Measurements from ENCODE around the gene PI4KA. TPM values are rescaled to one million over a fixed set of nuclear protein-coding genes. Genes with fewer than 3 reads are reported as not detected.

The PI4KA gene
- total and polyA plus RNA-seq, 2 of the 13 experiments (the other 11 are each of a cell fraction or from before 2014, with no cell fraction given): 27.4 to 56.4 TPM

GRCh38 chr22:20794650-20795413 is 63.8 kb downstream of the PI4KA start:
- FAIRE-seq: no peak
- H3K79me2 ChIP-seq (ENCODE audit: insufficient read depth, low read length): no peaks in the 10 kb centered on the region
- H3K27ac ChIP-seq (ENCODE audit: extremely low read length, insufficient read depth, low read length): peak overlapping the region; percentile 19
- H3K9ac ChIP-seq (ENCODE audit: insufficient read depth, low read depth, low read length): no peak overlapping the region
- no TSS peak for BruUV-seq (replicated peaks)
- in situ Hi-C loops (cut with HindIII; ENCODE audit: extremely low pct_ligation_motif_present, low pct_unique_long_range_greater_than_20kb): loop anchor here (10.0 kb wide), 1 partner anchor 60 kb away; the partner anchor contains the start of genes PI4KA and SNAP29
- peaks cover 55% of the 10 kb centered on the region for H3K4me1 ChIP-seq (ENCODE audit: insufficient read depth, low read length)
- peaks cover 27 to 56% of the 10 kb centered on the region in 2 experiments for H3K36me3 ChIP-seq (replicated peaks in 1 of 2; ENCODE audit: control insufficient read depth in 1 of 2, insufficient read depth in 2 of 2, low read length in 2 of 2)
- H3K4me3 ChIP-seq (replicated peaks in 1 of 3; ENCODE audit: insufficient read depth in 1 of 3, low read depth in 2 of 3, low read length in 3 of 3): no peak overlapping the region
- no peak for ATAC-seq
- no peak overlapping the region for H2AFZ ChIP-seq (ENCODE audit: low read length)
- intact Hi-C loops (cut with micrococcal nuclease; ENCODE audit: unreplicated experiment): no loop called here
- H3K27me3 ChIP-seq (ENCODE audit: control insufficient read depth in 1 of 2, insufficient read depth in 2 of 2, low read length in 2 of 2): no peaks in the 10 kb centered on the region
- 79% methylated on average over 7 of the region's 7 CpGs for WGBS (ENCODE audit: low lambda C conversion rate)
- no peak overlapping the region for H3K4me2 ChIP-seq (ENCODE audit: low read depth, low read length)
- CTCF ChIA-PET (ENCODE audit: low intra/inter-chr PET ratio, low total read pairs): no interaction called here
- H4K20me1 ChIP-seq (ENCODE audit: insufficient read depth, low read length): no peaks in the 10 kb centered on the region
- H3K9me3 ChIP-seq (ENCODE audit: low read length): no peaks in the 10 kb centered on the region
- DNase-seq (ENCODE audit: low spot score): no peak
- POLR2A ChIA-PET: no interaction called here
- TF ChIP-seq NR2F6 (IDR thresholded peaks at IDR 0.05) (peak; percentile 66), NR2F6 (CRISPR knock-in tag; IDR thresholded peaks at IDR 0.05) (peak; percentile 42; the same call in 1 of the 2 replicates), FOXM1 (CRISPR knock-in tag; IDR thresholded peaks at IDR 0.05) (no peak), NR2C2 (CRISPR knock-in tag; IDR thresholded peaks at IDR 0.05; ENCODE audit: borderline replicate concordance) (0 out of 2 replicates have a peak, but pooled peaks have one; percentile 24), NR2F1 (CRISPR knock-in tag; IDR thresholded peaks at IDR 0.05) (peak in 1 of 2 experiments; percentile 42; a peak in 1 of 4 replicates), PHF8 (CRISPR knock-in tag; IDR thresholded peaks at IDR 0.05) (no peak), ZBTB38 (CRISPR knock-in tag; IDR thresholded peaks at IDR 0.05) (0 out of 2 replicates have a peak, but pooled peaks have one; percentile 35), IKZF5 (CRISPR knock-in tag; IDR thresholded peaks at IDR 0.05) (no peak), KMT2A (CRISPR knock-in tag; IDR thresholded peaks at IDR 0.05) (no peak), KLF16 (CRISPR knock-in tag; IDR thresholded peaks at IDR 0.05) (no peak)
- TF ChIP-seq, protein P1, sequence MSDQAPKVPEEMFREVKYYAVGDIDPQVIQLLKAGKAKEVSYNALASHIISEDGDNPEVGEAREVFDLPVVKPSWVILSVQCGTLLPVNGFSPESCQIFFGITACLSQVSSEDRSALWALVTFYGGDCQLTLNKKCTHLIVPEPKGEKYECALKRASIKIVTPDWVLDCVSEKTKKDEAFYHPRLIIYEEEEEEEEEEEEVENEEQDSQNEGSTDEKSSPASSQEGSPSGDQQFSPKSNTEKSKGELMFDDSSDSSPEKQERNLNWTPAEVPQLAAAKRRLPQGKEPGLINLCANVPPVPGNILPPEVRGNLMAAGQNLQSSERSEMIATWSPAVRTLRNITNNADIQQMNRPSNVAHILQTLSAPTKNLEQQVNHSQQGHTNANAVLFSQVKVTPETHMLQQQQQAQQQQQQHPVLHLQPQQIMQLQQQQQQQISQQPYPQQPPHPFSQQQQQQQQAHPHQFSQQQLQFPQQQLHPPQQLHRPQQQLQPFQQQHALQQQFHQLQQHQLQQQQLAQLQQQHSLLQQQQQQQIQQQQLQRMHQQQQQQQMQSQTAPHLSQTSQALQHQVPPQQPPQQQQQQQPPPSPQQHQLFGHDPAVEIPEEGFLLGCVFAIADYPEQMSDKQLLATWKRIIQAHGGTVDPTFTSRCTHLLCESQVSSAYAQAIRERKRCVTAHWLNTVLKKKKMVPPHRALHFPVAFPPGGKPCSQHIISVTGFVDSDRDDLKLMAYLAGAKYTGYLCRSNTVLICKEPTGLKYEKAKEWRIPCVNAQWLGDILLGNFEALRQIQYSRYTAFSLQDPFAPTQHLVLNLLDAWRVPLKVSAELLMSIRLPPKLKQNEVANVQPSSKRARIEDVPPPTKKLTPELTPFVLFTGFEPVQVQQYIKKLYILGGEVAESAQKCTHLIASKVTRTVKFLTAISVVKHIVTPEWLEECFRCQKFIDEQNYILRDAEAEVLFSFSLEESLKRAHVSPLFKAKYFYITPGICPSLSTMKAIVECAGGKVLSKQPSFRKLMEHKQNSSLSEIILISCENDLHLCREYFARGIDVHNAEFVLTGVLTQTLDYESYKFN (CRISPR knock-in tag; conservative IDR thresholded peaks at IDR 0.05): 0 out of 2 replicates have a peak, but pooled peaks have one; percentile 17
- TF ChIP-seq, protein P2, sequence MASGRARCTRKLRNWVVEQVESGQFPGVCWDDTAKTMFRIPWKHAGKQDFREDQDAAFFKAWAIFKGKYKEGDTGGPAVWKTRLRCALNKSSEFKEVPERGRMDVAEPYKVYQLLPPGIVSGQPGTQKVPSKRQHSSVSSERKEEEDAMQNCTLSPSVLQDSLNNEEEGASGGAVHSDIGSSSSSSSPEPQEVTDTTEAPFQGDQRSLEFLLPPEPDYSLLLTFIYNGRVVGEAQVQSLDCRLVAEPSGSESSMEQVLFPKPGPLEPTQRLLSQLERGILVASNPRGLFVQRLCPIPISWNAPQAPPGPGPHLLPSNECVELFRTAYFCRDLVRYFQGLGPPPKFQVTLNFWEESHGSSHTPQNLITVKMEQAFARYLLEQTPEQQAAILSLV (CRISPR knock-in tag; IDR thresholded peaks at IDR 0.05; ENCODE audit: borderline replicate concordance): no peak
- TF ChIP-seq, protein P3, sequence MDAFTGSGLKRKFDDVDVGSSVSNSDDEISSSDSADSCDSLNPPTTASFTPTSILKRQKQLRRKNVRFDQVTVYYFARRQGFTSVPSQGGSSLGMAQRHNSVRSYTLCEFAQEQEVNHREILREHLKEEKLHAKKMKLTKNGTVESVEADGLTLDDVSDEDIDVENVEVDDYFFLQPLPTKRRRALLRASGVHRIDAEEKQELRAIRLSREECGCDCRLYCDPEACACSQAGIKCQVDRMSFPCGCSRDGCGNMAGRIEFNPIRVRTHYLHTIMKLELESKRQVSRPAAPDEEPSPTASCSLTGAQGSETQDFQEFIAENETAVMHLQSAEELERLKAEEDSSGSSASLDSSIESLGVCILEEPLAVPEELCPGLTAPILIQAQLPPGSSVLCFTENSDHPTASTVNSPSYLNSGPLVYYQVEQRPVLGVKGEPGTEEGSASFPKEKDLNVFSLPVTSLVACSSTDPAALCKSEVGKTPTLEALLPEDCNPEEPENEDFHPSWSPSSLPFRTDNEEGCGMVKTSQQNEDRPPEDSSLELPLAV (CRISPR knock-in tag; conservative IDR thresholded peaks at IDR 0.05; ENCODE audit: low read depth): no peak

All from HepG2 (cell line).